GM12878 (cell line): ENCODE results near the gene PTGR3. TPM values are rescaled to one million over a fixed set of nuclear protein-coding genes. Genes with fewer than 3 reads are reported as not detected.

Source experiments
- ATAC-seq: fragments of 200-7000 bp; cut with Tn5 transposase; 3 replicates; pipeline ENCODE4 v1.9.1; 2020; ENCODE audit warnings: mild to moderate bottlenecking, moderate library complexity
- Bru-seq: library from RNA; stranded (reverse); fragments of 400-500 nt; gene quantifications from one replicate; lab custom pipeline; 2021; lab: Mats Ljungman, UMichigan
- BruChase-seq, 2 experiments: library from RNA; stranded (reverse); fragments of 400-500 nt; gene quantifications; one replicate each; lab custom pipeline; 2021; lab: Mats Ljungman, UMichigan
- BruUV-seq: library from RNA; stranded (reverse); fragments of 400-500 nt; replicated peaks from 2 replicates; lab custom pipeline; 2021; lab: Mats Ljungman, UMichigan
- CTCF ChIA-PET: fragments of 300-600 bp; sonication (Branson Sonifier 250); formaldehyde crosslinking; extraction: SDS; loops from one replicate; lab custom pipeline; 2021; ENCODE audit warnings: inconsistent platforms; lab: Yijun Ruan, JAX
- POLR2A ChIA-PET: fragments of 350-600 bp; formaldehyde crosslinking; extraction: SDS; loops from one replicate; lab custom pipeline; 2021; ENCODE audit warnings: inconsistent platforms; lab: Charles Lee
- RAD21 ChIA-PET: fragments of 300-600 bp; sonication (Branson Sonifier 250); formaldehyde crosslinking; loops from one replicate; lab custom pipeline; 2023; ENCODE audit warnings: antibody characterized with exemption; ENCODE audit not compliant: unreplicated experiment; lab: Charles Lee
- SMC1A ChIA-PET: fragments of 300-600 bp; sonication (Branson Sonifier 250); formaldehyde crosslinking; loops from one replicate; lab custom pipeline; 2023; ENCODE audit not compliant: unreplicated experiment, uncharacterized antibody; lab: Charles Lee
- DNase-seq: peaks from one replicate; pipeline ENCODE4 v3.0.0-alpha.2; 2011; ENCODE audit warnings: low read depth, low spot score
- FAIRE-seq: peaks from 3 replicates; lab custom pipeline; 2011; peaks lifted over from hg19 to GRCh38; lab: Jason Lieb, UNC
- H2AFZ ChIP-seq: 2 replicates; pipeline ENCODE4 v1.6.0; 2011; ENCODE audit warnings: low read depth, low read length, control low read depth; ENCODE audit not compliant: control insufficient read depth
- H3K27ac ChIP-seq: 2 replicates; pipeline ENCODE4 v1.5.1; 2011; ENCODE audit warnings: control low read depth; ENCODE audit not compliant: control insufficient read depth, insufficient read depth
- H3K27me3 ChIP-seq, 2 experiments: replicated peaks in 1 of 2; 2 replicates each; pipeline versions ENCODE4 v1.6.0 to v1.6.1; 2011; ENCODE audit warnings: low read length in 1 of 2; ENCODE audit not compliant: control insufficient read depth in 2 of 2, insufficient read depth in 2 of 2
- H3K36me3 ChIP-seq, 2 experiments: 2 replicates each; pipeline ENCODE4 v1.5.1; 2011; ENCODE audit warnings: low read length in 1 of 2; ENCODE audit not compliant: control insufficient read depth in 2 of 2, insufficient read depth in 2 of 2
- H3K4me1 ChIP-seq: 2 replicates; pipeline ENCODE4 v1.6.1; 2011; ENCODE audit warnings: mild to moderate bottlenecking, low read length, moderate library complexity, mixed read lengths; ENCODE audit not compliant: control insufficient read depth, insufficient read depth
- H3K4me2 ChIP-seq: 2 replicates; pipeline ENCODE4 v1.6.0; 2011; ENCODE audit warnings: control low read depth; ENCODE audit not compliant: control insufficient read depth, insufficient read depth
- H3K4me3 ChIP-seq: fragments of 200-600 bp; sonication (generic); 2 replicates; pipeline ENCODE4 v1.5.1; 2016
- H3K79me2 ChIP-seq: 2 replicates; pipeline ENCODE4 v1.6.0; 2011; ENCODE audit warnings: low read length; ENCODE audit not compliant: control insufficient read depth, insufficient read depth
- H3K9ac ChIP-seq: 2 replicates; pipeline ENCODE4 v1.8.0; 2011; ENCODE audit warnings: low read length, control low read depth, mixed read lengths; ENCODE audit not compliant: control insufficient read depth, insufficient read depth
- H3K9me3 ChIP-seq: replicated peaks from 3 replicates; pipeline ENCODE4 v1.5.1; 2011; ENCODE audit warnings: mild to moderate bottlenecking, low read length; ENCODE audit not compliant: control insufficient read depth, insufficient read depth
- H4K20me1 ChIP-seq: 2 replicates; pipeline ENCODE4 v1.6.0; 2011; ENCODE audit not compliant: control insufficient read depth, insufficient read depth
- CHD4 ChIP-seq: fragments of 200-600 bp; sonication (generic); IDR thresholded peaks from 2 replicates; pipeline ENCODE4 v1.6.1; 2016; ENCODE audit warnings: mild to moderate bottlenecking
- IKZF2 ChIP-seq, 2 experiments: fragments of 450-650 bp; IDR thresholded peaks; 2 replicates each; pipeline ENCODE4 v1.6.1; 2017; ENCODE audit warnings: mild to moderate bottlenecking in 2 of 2, moderate library complexity in 2 of 2
- IRF4 ChIP-seq: IDR thresholded peaks from 2 replicates; pipeline ENCODE4 v1.6.1; 2011; ENCODE audit warnings: low read depth, low read length
- KLF5 ChIP-seq: fragments of 450-650 bp; IDR thresholded peaks from 2 replicates; pipeline ENCODE4 v1.6.1; 2014; ENCODE audit warnings: mild to moderate bottlenecking; ENCODE audit not compliant: partially characterized antibody
- MEF2A ChIP-seq: IDR thresholded peaks from 2 replicates; pipeline ENCODE4 v1.6.1; 2011; ENCODE audit warnings: low read depth, mild to moderate bottlenecking, low read length, moderate library complexity; ENCODE audit not compliant: insufficient read depth
- MYC ChIP-seq: IDR thresholded peaks from 2 replicates; pipeline ENCODE4 v1.6.1; 2011; ENCODE audit warnings: mild to moderate bottlenecking, low read length, moderate library complexity, inconsistent platforms; ENCODE audit not compliant: insufficient read depth, insufficient replicate concordance, insufficient read length, severe bottlenecking
- NRF1 ChIP-seq: conservative IDR thresholded peaks from 2 replicates; pipeline ENCODE4 v1.6.1; 2011; ENCODE audit warnings: mild to moderate bottlenecking, low read depth, low read length, improper control_type of control experiment
- RELB ChIP-seq: fragments of 450-650 bp; IDR thresholded peaks from 2 replicates; pipeline ENCODE4 v1.6.1; 2017; ENCODE audit warnings: low read depth, mild to moderate bottlenecking, moderate library complexity
- SMC3 ChIP-seq: IDR thresholded peaks from 2 replicates; pipeline ENCODE4 v1.6.1; 2011; ENCODE audit warnings: low read length, improper control_type of control experiment, borderline replicate concordance
- SPI1 ChIP-seq: IDR thresholded peaks from 2 replicates; pipeline ENCODE4 v1.6.1; 2011; ENCODE audit warnings: low read depth, mild to moderate bottlenecking, low read length, moderate library complexity, borderline replicate concordance; ENCODE audit not compliant: insufficient read depth
- ZNF24 ChIP-seq: fragments of 450-650 bp; IDR thresholded peaks from 2 replicates; pipeline ENCODE4 v1.6.1; 2017; ENCODE audit warnings: antibody characterized with exemption, mild to moderate bottlenecking
- WGBS: methylation state at CpG from one replicate; pipeline ENCODE4 v1.1.6; 2016; ENCODE audit warnings: low lambda C conversion rate; ENCODE audit not compliant: insufficient replicate concordance, insufficient coverage; ENCODE audit errors: missing lambda C conversion rate; 5-methylcytosine and 5-hydroxymethylcytosine counted together
- in situ Hi-C: fragments of 300-500 bp; cut with MboI; formaldehyde crosslinking; loops from 9 replicates; pipeline ENCODE4 v1.14.3; 2018; ENCODE audit warnings: mixed read lengths
- intact Hi-C: fragments of 100-400 bp; cut with micrococcal nuclease; formaldehyde crosslinking; loops from one replicate; pipeline ENCODE4 v1.14.2; 2022; ENCODE audit not compliant: unreplicated experiment
- long read RNA-seq, 2 experiments: library from polyadenylated mRNA; unstranded; transcript quantifications; one replicate each; pipeline ENCODE4 v2.0.0, GENCODE V29; 2019 to 2020
- polyA minus RNA-seq, 3 experiments: library from RNA; depleted of rRNA, polyadenylated mRNA; stranded (reverse); fragments of >200 nt; gene quantifications; 2 replicates each; pipeline ENCODE4 v1.2.3, GENCODE V29; 2011
- polyA plus RNA-seq, 11 experiments: library from polyadenylated mRNA; depleted of rRNA in 4 of 11; unstranded in 6 of 11; stranded (reverse) in 5 of 11; fragments of >200 nt; fragmentation: Nextera tagmentation in 4 of 11; fragmentation: Illumina TruSeq in 1 of 11; extraction: Ambion mirVana in 4 of 11; extraction: Trizol in 1 of 11; gene quantifications; 1 replicate in 1 of 11; 2 replicates in 10 of 11; pipeline versions ENCODE4 v1.2.1 to v1.2.3, GENCODE V29; 2011 to 2016; ENCODE audit warnings: inconsistent platforms in 2 of 11, missing spikeins in 2 of 11, low read depth in 1 of 11
- total RNA-seq, 4 experiments: library from RNA; depleted of rRNA in 3 of 4; stranded (reverse); fragments of >200 nt in 3 of 4; fragmentation: Illumina TruSeq in 1 of 4; extraction: Trizol in 1 of 4; gene quantifications; 2 replicates each; pipeline versions ENCODE4 v1.2.1 to v1.2.3, GENCODE V29; 2013 to 2021
- TF ChIP-seq, protein P1 (sequence below): fragments of 150-350 bp; IDR thresholded peaks from 2 replicates; pipeline ENCODE4 v1.6.1; 2016; ENCODE audit warnings: low read depth, low read length

The PTGR3 gene
- 18.9 and 21.4 TPM in 2 replicates for total RNA-seq (2013; cell fraction: nucleolus; rRNA removed)
- 8.7 and 15.1 TPM in 2 replicates for total RNA-seq (2014; rRNA removed)
- total RNA-seq (2014; rRNA removed; fragmentation: Illumina TruSeq; extraction: Trizol): 12.2 and 13.2 TPM in 2 replicates
- total RNA-seq (2021): 44.9 and 45.1 TPM in 2 replicates
- polyA plus RNA-seq (2011; ENCODE audit: low read depth): 7.0 TPM
- 63.9 and 69.8 TPM in 2 replicates for polyA plus RNA-seq (2011; rRNA removed)
- 52.5 and 53.4 TPM in 2 replicates for polyA plus RNA-seq (2011; cell fraction: cytosol; rRNA removed)
- polyA plus RNA-seq (2011; cell fraction: nucleus; rRNA removed): 87.8 and 88.3 TPM in 2 replicates
- 16.7 and 18.1 TPM in 2 replicates for polyA plus RNA-seq (2012)
- 29.5 and 30.4 TPM in 2 replicates for polyA plus RNA-seq (2014; fragmentation: Illumina TruSeq; extraction: Trizol)
- polyA plus RNA-seq (2014; fragmentation: Nextera tagmentation; extraction: Ambion mirVana): 1 to 10 TPM; 6.2 to 8.8 TPM
- 29.2 and 34.8 TPM in 2 replicates for polyA plus RNA-seq (2014; rRNA removed)
- 10 to 100 TPM; 21.8 to 22.0 TPM for polyA plus RNA-seq (2016; fragmentation: Nextera tagmentation; extraction: Ambion mirVana)
- 57.6 and 90.8 TPM in 2 replicates for polyA minus RNA-seq (2011; rRNA and poly(A)+ RNA removed)
- 15.9 and 22.5 TPM in 2 replicates for polyA minus RNA-seq (2011; cell fraction: cytosol; rRNA and poly(A)+ RNA removed)
- 34.7 and 50.0 TPM in 2 replicates for polyA minus RNA-seq (2011; cell fraction: nucleus; rRNA and poly(A)+ RNA removed)
- percentile 89 among the genes with signal in this experiment for Bru-seq, nascent RNA
- percentile 78 among the genes with signal in this experiment for BruChase-seq, experiment 1, labeled RNA remaining after a 6-hour chase
- percentile 85 among the genes with signal in this experiment for BruChase-seq, experiment 2, labeled RNA remaining after a 2-hour chase
- long read RNA-seq, experiment 1, full-length matches to known transcripts: 18 of 23 reads
- long read RNA-seq, experiment 1, partial matches to known transcripts: 1 of 23 reads
- long read RNA-seq, experiment 1, other reads (novel, unspliced or antisense): 4 of 23 reads
- long read RNA-seq, experiment 2, full-length matches to known transcripts: 42 of 63 reads
- long read RNA-seq, experiment 2, partial matches to known transcripts: 0 of 63 reads
- long read RNA-seq, experiment 2, other reads (novel, unspliced or antisense): 21 of 63 reads

- no TSS peak for BruUV-seq
- peak within 1 kb of the TSS; percentile 76 for H3K4me2 ChIP-seq
- H3K27me3 ChIP-seq: no peaks in the 10 kb centered on the region
- POLR2A ChIA-PET: interaction anchor here (0.5 to 1.6 kb wide), 5 partner anchors 36 to 1617 kb away, joined by 3 to 9 read pairs (median 7); no protein-coding TSS in a partner anchor
- no peaks in the 10 kb centered on the region for H3K36me3 ChIP-seq
- peak within 1 kb of the TSS; percentile 96 for H3K4me3 ChIP-seq
- in situ Hi-C loops (loop anchor here (25.0 kb wide), 1 partner anchor 1903 kb away; no protein-coding TSS in a partner anchor), intact Hi-C loops (loop anchor here (5.0 to 10.0 kb wide), 8 partner anchors 37 to 1275 kb away; partner anchors contain the start of genes CNDP2, FBXO15 and TIMM21)
- H3K27ac ChIP-seq: peak within 1 kb of the TSS; percentile 86
- H3K4me1 ChIP-seq: peaks cover 6% of the 10 kb centered on the region; the same call in 1 of the 2 replicates
- H3K9me3 ChIP-seq: no peaks in the 10 kb centered on the region
- RAD21 ChIA-PET: interaction anchor here (0.6 to 1.5 kb wide), 5 partner anchors 39 to 341 kb away, joined by 3 to 4 read pairs (median 3); no protein-coding TSS in a partner anchor
- SMC1A ChIA-PET: interaction anchor here (0.9 kb wide), 1 partner anchor 35 kb away, joined by 5 read pairs; no protein-coding TSS in a partner anchor
- ATAC-seq (peak; percentile 56), DNase-seq (peak; percentile 40), FAIRE-seq (no peak)
- peak within 1 kb of the TSS; percentile 91 for H2AFZ ChIP-seq
- WGBS: 2% methylated on average over 26 of the region's 88 CpGs
- CTCF ChIA-PET: interaction anchor here (0.6 to 1.1 kb wide), 2 partner anchors 36 to 52 kb away, joined by 3 to 4 read pairs; no protein-coding TSS in a partner anchor
- H3K9ac ChIP-seq: peak within 1 kb of the TSS; percentile 83
- H3K79me2 ChIP-seq: peaks cover 69% of the 10 kb centered on the region
- no peaks in the 10 kb centered on the region for H4K20me1 ChIP-seq
- TF ChIP-seq ZNF24 (0 out of 2 replicates have a peak, but pooled peaks have one; percentile 33), SMC3 (no peak), IKZF2 (IDR thresholded peaks at IDR 0.05) (no peak), CHD4 (no peak), KLF5 (peak; percentile 85), RELB (no peak), IRF4 (no peak), SPI1 (peak; percentile 23; the same call in 1 of the 2 replicates), MEF2A (no peak), NRF1 (peak; percentile 39), MYC (peak; percentile 59)
- TF ChIP-seq, protein P1, sequence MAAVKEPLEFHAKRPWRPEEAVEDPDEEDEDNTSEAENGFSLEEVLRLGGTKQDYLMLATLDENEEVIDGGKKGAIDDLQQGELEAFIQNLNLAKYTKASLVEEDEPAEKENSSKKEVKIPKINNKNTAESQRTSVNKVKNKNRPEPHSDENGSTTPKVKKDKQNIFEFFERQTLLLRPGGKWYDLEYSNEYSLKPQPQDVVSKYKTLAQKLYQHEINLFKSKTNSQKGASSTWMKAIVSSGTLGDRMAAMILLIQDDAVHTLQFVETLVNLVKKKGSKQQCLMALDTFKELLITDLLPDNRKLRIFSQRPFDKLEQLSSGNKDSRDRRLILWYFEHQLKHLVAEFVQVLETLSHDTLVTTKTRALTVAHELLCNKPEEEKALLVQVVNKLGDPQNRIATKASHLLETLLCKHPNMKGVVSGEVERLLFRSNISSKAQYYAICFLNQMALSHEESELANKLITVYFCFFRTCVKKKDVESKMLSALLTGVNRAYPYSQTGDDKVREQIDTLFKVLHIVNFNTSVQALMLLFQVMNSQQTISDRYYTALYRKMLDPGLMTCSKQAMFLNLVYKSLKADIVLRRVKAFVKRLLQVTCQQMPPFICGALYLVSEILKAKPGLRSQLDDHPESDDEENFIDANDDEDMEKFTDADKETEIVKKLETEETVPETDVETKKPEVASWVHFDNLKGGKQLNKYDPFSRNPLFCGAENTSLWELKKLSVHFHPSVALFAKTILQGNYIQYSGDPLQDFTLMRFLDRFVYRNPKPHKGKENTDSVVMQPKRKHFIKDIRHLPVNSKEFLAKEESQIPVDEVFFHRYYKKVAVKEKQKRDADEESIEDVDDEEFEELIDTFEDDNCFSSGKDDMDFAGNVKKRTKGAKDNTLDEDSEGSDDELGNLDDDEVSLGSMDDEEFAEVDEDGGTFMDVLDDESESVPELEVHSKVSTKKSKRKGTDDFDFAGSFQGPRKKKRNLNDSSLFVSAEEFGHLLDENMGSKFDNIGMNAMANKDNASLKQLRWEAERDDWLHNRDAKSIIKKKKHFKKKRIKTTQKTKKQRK: no peak
Observed at GRCh38 chr18:75209129-75209950, at the start of gene PTGR3. Gene PTGR3, minus strand, starts transcription at chr18:75209139. Its CDS starts 81 bp downstream, at chr18:75209058.
